Adrenal gland (tissue), 5 donors: ENCODE measurements around the gene VPS8.

Source experiments
- POLR2A ChIP-seq, 2 donors: fragments of 450-650 bp; IDR thresholded peaks; one replicate each; pipeline ENCODE4 v1.6.1; 2017; ENCODE audit warnings: antibody characterized with exemption in 2 of 2, mild to moderate bottlenecking in 2 of 2, moderate library complexity in 1 of 2
- TF ChIP-seq, protein P1 (sequence below), 6 experiments: fragments of 450-650 bp in 4 of 6; fragments of 200-600 bp in 2 of 6; sonication (generic) in 1 of 6; IDR thresholded peaks; 1 replicate in 5 of 6; 2 replicates in 1 of 6; pipeline versions ENCODE4 v1.5.1 to v1.8.0; 2016 to 2021; ENCODE audit warnings: antibody characterized with exemption in 6 of 6, mild to moderate bottlenecking in 2 of 6, moderate library complexity in 1 of 6
- donor health status: DM: no; HTN: no; CAD: no.

DNA sequence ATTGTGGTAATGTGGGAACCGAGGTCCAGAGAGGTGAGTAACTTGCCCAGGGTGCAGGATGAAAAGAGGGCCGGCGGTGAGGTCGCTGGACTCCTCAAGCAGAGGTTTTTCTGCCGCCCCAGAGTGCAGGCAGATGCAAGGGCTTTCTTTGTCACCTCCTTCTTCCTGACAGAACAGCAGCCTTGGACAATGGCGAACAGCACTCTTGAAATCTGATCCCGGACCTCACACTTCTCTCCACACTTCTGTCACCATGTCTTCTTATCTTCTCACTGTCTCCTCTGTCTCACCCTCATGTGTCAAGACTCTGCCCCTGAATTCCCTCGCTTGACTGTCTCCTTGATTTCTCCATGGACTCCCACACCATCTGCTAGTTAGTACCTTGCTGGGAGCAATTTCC is 15.4 kb upstream of the VPS8 start:
- TF ChIP-seq, protein P1, sequence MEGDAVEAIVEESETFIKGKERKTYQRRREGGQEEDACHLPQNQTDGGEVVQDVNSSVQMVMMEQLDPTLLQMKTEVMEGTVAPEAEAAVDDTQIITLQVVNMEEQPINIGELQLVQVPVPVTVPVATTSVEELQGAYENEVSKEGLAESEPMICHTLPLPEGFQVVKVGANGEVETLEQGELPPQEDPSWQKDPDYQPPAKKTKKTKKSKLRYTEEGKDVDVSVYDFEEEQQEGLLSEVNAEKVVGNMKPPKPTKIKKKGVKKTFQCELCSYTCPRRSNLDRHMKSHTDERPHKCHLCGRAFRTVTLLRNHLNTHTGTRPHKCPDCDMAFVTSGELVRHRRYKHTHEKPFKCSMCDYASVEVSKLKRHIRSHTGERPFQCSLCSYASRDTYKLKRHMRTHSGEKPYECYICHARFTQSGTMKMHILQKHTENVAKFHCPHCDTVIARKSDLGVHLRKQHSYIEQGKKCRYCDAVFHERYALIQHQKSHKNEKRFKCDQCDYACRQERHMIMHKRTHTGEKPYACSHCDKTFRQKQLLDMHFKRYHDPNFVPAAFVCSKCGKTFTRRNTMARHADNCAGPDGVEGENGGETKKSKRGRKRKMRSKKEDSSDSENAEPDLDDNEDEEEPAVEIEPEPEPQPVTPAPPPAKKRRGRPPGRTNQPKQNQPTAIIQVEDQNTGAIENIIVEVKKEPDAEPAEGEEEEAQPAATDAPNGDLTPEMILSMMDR (IDR thresholded peaks at IDR 0.05): no peak
- no peak for TF ChIP-seq POLR2A (IDR thresholded peaks at IDR 0.05)
